CD4-positive, alpha-beta T cell treated with Interleukin-4 for 4 hours (primary cell): ENCODE data around the gene OVOL1.

ENCODE experiments used
- DNase-seq: peaks from one replicate; pipeline ENCODE4 v3.0.0-alpha.2; 2020

Gene OVOL1

GRCh38 chr11:65778431-65778900 is 8.4 kb upstream of the OVOL1 start:
- DNase-seq: no peak

DNA sequence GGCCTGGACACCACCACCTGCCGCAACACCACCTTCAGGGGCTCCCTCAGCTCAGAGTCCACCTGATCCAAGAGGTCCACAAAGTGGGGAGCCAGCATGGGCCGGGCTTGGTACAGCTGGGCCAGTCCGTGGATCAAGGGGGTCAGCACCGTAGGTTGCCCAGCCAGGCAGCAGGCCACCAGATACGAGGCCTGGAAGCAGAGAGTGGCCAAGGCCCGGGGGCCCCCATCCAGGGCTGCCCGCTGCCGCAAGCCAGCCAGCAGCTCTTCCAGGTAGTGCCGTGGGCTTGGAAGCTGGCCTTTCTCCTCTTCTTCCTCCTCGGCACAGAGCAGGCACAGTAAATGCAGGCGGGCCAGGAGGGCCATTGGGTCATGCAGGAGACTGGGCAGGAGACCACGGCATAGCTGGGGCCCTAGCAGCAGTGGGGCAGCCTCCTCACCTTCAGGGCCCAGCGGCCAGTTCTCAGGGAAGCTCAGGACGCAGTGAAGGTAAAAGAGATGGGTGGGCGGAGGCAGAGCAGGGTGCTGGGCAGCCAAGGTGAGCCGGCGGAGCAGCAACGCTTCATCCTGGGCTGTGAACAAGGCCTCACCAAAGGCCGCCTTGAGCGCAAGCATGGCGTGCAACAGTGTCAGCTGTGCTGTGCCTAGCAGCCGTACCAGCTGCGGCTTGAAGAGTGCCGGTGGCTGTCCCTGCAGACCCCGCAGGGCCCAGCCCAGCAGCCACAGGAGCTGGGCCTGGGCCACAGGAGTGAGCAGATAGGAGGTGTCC is 7.8 kb upstream of the OVOL1 start:
- DNase-seq: no peak

DNA sequence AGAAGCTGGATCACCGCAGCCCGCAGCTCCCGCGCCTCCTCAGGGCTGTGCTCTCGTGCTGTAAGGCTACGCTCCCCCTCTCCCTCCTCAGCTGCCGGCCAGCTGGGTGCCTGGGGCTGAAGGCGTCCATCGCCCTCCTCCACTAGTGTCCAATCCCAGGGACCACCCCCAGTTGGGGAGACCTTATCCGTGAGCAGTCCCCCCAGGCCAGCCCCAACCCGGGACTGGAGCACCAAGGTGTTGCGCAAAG is 7.3 kb upstream of the OVOL1 start:
- DNase-seq: no peak

DNA sequence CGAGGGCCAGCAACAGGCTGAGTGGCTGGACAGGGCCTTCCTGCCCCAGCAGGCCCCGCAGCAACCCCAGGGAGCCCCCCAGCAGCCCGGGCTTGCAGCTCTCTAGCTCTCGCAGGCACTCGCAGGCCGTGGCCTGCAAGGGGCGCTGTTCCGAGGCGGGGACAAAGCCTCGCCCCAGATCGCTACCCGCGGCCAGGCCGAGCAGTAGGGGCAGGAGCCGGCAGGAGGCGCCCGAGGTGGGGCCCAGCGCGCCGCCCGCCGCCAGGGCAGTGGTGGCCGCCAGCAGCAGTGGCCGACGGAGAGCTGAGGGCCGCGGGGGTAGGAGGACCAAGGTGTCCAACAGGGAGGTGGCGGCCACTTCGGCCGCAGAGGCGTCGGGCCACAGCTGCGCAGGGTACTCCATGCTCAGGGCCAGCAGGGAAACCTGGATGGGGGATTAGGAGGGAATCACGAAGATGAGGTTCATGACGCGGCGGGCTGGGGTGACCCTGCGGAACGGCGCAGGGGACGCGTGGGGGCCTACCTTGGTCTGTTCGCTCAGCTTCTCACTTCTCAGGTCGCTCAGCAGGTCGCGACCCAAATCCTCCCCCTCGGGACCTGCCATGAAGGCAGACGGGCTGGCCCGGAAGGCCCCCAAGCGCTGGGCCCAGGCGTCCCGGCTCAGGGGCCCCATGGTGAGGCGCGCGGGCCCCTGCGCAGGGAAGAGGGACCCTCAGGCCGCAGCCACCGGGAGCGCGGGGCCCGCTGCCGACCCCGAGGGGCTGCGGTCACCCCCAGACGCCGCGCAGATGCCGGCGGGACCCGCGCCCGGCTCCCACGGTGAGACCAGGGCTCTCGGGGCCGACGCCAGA is 6.7 kb upstream of the OVOL1 start:
- peak; percentile 65 for DNase-seq

- peak; percentile 62 for DNase-seq
Measured at GRCh38 chr11:65780770-65781151, 6.1 kb upstream of the OVOL1 start, which contains the start of gene AP5B1. Gene AP5B1, minus strand, starts transcription at chr11:65780976. Its CDS starts 385 bp downstream, at chr11:65780591.

DNA sequence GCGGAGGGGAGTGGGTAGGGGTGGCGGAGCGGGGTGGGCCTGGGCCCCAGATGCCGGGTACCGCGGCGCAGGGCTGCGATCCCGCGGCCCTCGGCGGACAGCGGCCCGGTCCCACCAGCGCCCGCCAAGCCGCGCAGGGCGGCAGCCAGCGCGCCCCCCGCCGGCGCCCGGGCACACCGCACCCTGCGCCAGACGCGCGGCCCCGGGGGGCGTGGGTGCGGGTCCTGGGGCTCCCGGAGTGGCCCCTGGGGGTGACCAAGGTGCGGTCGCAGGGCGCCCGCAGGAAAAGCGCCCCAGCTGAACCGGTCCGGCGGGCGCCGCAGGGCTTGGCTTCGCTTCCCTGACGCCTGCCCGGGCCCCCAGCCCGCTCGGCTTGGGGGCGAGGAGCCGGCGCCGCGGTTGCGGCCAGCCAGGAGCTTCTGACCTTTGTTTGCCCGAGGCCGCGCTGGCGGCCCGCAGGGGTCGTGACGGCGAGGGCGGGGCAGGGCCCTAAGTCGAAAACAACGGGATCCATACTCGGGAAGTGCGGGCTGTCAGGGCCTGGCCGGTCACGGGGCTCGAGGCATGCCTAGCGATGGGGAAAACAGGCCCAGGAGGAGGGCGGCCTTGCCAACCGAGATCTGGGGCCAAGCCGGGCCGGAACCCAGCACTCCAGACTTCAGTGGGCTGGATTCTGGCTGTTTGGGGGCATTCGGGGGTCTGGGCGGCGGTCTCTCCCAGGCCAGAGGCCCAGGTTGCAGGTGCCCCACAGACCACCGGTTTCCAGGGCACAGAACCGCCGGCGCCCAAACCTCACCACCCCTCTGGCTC is 5.5 kb upstream of the OVOL1 start:
- no peak for DNase-seq

DNA sequence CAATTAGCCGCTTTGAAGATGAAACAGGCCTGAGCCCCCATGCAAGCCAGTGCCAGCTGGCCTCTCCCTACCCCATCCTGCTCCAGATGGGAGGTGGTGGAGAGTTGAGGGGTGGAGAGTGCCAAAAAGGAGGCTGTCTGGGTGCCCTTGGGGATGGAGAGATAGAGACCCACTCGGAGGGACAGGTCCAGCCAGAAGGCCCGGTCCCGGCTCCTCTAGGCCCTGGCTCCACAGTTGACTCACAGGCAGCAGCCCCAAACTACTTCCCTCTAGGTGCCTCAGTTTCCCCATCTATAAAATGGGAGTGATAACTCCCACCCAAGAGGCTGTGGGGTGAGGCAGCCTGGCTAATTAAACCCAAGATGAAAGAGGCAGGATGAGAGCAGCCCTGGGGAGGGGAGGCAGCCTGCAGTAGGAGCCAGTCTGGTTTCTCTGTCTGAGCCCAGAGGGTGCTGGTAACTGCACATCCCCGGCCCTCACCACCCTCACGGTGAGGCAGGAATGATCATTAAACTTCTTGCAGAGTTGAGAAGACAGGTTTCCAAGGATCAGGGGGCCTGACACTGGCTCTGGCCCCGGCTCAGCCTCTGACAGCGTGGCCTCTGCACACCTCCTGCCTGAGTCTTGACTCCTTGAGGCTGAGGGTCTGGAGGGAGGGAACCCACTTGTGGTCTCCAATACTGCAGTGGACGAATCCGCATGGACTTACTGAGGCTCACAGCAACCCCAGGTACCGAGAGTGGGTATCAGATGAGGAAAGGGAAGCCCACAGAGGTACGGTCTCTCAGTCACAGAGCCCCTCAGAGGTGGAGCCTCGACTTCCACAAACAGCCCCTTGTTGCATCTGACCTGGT is 4.7 kb upstream of the OVOL1 start:
- no peak for DNase-seq

DNA sequence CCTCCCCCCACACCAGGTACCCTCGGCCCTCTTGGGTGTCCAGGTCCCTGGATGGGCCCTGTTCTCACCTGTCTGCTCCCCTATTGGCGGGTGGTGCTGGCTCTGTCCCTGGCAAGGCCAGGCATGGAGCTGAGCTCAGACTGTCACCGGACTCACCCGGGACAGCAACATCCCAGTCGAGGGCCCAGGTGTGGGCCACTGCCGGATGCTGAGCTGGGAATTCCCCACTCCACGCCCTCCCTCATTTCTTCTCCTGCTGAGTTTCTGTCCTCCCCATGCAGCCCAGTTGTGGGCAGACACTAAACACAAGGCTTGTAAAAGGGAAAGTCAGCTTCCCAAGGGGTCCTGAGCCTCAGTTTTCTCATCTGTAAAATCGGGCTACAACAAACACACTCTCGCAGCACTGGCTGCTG is 4.0 kb upstream of the OVOL1 start:
- DNase-seq: no peak

- no peak for DNase-seq
Measured at GRCh38 chr11:65785319-65786007, 1.4 kb upstream of the OVOL1 start.

DNA sequence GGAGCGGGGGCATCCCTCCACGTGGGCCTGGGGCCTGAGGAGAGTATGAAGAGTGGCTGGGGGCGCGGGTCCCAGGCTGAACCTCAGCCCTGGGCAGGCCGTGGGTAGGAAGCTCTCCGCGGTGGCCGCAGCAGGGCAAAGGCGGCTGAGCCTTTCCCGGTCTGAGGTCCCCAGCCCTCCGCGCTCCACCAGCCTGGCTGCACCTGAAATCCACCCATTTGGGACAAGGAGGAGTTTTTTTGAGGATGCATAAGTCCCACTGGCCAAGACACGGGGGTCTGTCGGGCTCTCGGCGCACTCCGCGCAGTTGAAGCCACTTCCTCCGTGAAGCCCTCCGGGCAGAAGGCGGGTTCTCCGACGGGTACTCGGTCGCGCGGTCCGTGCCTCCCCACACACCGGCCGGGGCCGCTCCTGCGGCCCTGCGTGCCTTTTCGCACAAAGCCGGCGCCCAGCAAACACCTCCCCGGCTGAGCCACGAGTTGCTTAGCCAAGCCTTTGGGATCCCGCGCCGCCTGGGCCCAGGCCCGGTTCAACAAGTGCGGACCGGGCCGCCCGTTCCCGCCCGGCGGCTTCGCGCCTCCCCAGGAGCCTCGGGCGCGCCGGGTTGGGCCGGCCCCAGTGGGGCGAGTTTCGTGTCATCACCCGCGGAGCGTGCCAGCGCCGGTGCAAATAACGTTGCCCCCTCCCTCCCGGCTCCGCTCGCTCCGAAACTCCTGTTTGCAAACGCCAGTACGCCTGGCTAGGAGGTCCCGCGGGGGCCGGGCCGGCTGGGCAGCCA is 666 bp upstream of the OVOL1 start:
- no peak for DNase-seq

DNA sequence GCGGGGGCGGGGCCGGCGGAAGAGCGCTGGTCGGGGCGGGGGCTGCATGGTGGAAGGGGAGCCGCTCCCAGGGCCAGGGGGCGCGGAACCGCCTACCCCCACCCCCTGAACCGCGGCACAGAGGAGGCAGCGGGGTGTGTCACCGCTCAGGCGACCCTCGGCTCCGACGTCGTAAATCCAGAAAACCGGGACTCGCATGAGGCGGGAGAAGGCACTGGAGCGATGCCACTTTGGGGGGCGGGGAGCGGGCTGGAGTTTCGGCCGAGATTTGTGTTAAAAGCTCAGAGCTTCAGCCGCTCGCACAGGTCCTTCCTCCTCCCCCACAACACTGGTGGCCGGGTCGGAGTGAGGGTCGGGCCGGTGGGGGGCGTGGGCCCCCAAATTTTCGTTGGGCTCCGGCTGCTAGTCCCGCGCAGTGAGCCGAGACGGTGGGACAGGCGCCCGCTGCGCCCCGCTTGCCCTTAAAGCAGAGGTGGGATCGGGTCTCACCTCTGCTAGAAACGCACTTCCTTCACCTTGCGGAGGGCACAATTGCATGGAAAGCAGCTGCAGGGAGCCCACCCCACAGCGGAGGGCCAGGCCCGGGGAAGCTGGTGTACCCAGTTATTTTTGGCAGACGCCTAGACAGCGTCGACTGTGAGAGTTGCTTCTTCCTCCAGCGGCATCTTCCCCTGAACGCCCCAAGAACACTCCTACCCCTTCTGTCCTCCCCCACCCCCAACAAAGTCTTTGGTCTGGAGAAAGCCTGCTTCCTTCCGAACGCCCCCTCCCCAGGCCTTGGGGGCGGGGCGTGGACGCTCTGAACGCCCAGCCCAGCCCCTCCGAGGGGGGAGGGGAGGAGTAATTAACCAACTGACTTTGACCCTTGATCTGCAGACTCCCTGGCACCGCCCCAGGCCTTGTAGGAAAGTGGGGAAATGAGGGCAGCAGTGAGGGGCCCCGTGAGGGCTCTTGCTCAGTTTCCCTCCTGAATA is 1.1 kb downstream of the OVOL1 start:
- no peak for DNase-seq

- no peak for DNase-seq
Measured at GRCh38 chr11:65788821-65789220, 2.0 kb downstream of the OVOL1 start.

GRCh38 chr11:65789230-65790103 is 2.6 kb downstream of the OVOL1 start:
- DNase-seq: no peak

GRCh38 chr11:65790104-65790901 is 3.4 kb downstream of the OVOL1 start:
- DNase-seq: no peak

DNA sequence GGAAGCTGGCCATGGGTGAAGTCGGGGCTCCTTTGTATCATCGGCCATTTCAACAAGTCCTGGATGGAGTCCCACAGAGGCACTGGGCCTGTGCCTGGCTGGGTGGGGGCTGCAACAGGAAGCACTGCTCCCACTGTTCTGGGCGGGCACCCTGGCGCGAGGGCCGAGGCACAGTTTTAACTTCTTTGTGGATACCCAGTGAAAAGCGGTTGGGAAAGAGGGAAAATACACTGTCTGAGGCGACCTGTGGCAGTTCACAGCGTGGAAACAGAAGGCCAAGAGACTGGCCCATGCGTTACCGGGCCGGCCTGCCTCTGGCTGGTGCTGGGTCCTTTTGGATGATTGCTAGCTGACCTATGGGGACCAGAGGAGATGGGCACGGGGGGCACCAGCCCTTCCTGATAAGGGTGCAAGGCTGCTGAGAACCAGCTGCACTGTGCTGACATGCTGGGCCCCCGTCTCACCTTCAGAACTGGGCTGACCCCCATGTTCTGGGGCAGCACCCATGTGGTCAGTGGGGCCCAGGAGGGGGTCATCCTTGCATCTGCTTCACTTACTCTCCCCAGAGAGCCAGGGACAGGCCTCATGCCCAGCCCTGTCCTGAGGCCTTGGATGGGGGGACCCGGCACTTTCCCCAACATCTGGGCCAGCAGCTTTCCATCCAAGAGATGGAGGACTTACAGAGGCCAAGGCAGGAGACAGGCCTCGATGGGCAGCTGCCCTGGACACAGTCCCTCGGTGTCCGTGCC is 4.2 kb downstream of the OVOL1 start:
- no peak for DNase-seq

GRCh38 chr11:65791719-65792213 is 4.9 kb downstream of the OVOL1 start:
- peak; percentile 60 for DNase-seq

GRCh38 chr11:65792456-65792855 is 5.6 kb downstream of the OVOL1 start:
- DNase-seq: no peak
